A549 (cell line): ENCODE measurements around the gene NCAPH2.

Experiments
- EHMT2 ChIP-seq: fragments of 200-600 bp; sonication (generic); IDR thresholded peaks from 2 replicates; pipeline ENCODE4 v1.6.1; 2016; ENCODE audit warnings: antibody characterized with exemption, low read depth, mild to moderate bottlenecking, moderate library complexity
- HOXA7 ChIP-seq: fragments of 250-450 bp; sonication (Bioruptor Pico); IDR thresholded peaks from 2 replicates; pipeline ENCODE4 v1.5.0; 2020; ENCODE audit warnings: mild to moderate bottlenecking, moderate library complexity
- HOXB5 ChIP-seq: fragments of 250-450 bp; sonication (Bioruptor Pico); IDR thresholded peaks from 2 replicates; pipeline ENCODE4 v1.5.0; 2020; ENCODE audit warnings: mild to moderate bottlenecking, moderate library complexity

DNA sequence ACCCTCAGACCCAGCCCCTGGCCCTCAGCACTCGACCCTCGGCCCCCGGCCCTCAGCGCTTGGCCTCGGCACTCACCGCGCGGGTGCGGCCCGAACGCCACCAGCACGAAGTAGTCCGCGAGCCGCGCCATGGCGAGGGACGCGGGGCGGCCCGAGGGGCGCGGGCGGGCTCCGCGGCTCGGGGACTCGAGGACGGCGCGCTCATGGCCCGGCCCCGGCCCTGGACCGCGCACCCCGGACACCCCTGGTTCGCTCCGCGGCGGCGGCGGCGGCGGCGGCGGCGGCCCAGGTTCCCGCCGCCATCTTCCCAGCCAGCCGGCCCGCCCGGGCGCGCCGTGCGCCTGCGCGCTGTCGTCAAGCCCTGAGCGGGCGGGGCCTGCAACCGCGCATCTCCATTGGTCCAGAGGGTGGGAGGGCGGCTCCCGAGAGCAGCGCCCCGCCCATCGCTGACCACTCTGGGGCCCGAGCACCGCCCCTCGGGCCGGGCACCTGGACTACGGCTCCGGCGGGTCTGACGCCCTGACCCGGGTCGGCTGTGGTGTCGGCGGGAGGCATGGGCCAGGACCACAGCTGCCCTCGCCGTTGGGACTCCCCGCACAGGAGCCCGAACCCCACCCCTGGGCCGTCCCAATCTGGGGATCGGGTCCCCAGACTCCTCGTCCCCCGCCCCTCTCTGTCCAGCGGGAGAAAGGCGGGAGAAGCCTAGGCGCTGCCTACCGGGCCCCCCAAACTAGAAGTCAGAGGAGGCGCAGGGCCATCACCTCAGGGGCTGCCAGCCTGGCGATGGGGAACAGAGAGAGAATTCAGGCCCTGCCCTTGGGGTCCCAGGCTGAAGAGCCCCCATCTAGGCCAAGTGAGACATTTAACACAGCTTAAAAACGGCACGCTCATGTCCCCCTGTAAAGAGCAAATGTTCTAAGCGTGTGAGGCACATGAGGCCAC is 33.0 kb upstream of the NCAPH2 start, which contains the start of gene SBF1:
- no peak for TF ChIP-seq HOXB5 (CRISPR knock-in tag)
- no peak for TF ChIP-seq HOXA7 (CRISPR knock-in tag)
- no peak for TF ChIP-seq EHMT2
